Measurements from ENCODE around the gene EID1. TPM values are rescaled to one million over a fixed set of nuclear protein-coding genes. Genes with fewer than 3 reads are reported as not detected.

Gene EID1
- total RNA-seq, 1 donor from 2014 or later = 105 TPM

- Histone ChIP-seq H3K4me3 (ENCODE audit: low read depth, low read length) (no peak overlapping the region), H3K27me3 (ENCODE audit: control insufficient read depth, insufficient read depth, low read length) (no peaks in the 10 kb centered on the region), H3K36me3 (ENCODE audit: control insufficient read depth, insufficient read depth, low read length) (no peaks in the 10 kb centered on the region)
- no peak for DNase-seq (ENCODE audit: low read depth)
- TF ChIP-seq, protein P1, sequence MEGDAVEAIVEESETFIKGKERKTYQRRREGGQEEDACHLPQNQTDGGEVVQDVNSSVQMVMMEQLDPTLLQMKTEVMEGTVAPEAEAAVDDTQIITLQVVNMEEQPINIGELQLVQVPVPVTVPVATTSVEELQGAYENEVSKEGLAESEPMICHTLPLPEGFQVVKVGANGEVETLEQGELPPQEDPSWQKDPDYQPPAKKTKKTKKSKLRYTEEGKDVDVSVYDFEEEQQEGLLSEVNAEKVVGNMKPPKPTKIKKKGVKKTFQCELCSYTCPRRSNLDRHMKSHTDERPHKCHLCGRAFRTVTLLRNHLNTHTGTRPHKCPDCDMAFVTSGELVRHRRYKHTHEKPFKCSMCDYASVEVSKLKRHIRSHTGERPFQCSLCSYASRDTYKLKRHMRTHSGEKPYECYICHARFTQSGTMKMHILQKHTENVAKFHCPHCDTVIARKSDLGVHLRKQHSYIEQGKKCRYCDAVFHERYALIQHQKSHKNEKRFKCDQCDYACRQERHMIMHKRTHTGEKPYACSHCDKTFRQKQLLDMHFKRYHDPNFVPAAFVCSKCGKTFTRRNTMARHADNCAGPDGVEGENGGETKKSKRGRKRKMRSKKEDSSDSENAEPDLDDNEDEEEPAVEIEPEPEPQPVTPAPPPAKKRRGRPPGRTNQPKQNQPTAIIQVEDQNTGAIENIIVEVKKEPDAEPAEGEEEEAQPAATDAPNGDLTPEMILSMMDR (IDR thresholded peaks at IDR 0.05; ENCODE audit: insufficient read depth, low read length, poor library complexity, severe bottlenecking) = no peak
Measured at GRCh38 chr15:48915861-48916260, 37.9 kb downstream of the EID1 start.

DNA sequence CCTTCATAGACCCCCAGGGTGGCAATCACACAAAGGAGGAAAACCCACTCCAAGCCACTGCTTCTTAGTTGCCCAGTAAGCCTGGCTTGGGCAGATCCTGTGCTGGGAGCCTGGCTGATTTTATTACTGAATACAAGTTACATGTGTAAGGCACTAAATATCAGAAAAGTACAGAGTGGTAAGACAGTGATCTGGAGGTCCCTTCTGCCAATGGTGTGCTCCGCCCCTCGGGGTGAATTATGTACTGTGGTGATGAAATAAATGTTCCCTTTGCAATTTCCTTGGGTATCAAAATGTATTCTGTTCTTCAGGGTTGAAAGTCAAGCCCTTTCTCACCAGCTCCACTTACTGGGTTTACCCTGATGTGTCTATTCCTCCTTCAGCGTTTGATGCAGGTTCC, 38.8 kb downstream of the EID1 start:
- no peak overlapping the region for H3K4me3 ChIP-seq (ENCODE audit: low read depth, low read length)
- no peak for DNase-seq (ENCODE audit: low read depth)
- no peaks in the 10 kb centered on the region for H3K36me3 ChIP-seq (ENCODE audit: control insufficient read depth, insufficient read depth, low read length)
- TF ChIP-seq, protein P1 (IDR thresholded peaks at IDR 0.05; ENCODE audit: insufficient read depth, low read length, poor library complexity, severe bottlenecking) = no peak
- no peaks in the 10 kb centered on the region for H3K27me3 ChIP-seq (ENCODE audit: control insufficient read depth, insufficient read depth, low read length)

GRCh38 chr15:48922046-48922445, 44.1 kb downstream of the EID1 start:
- H3K36me3 ChIP-seq (ENCODE audit: control insufficient read depth, insufficient read depth, low read length) = no peaks in the 10 kb centered on the region
- no peak for DNase-seq (ENCODE audit: low read depth)
- TF ChIP-seq, protein P1 (IDR thresholded peaks at IDR 0.05; ENCODE audit: insufficient read depth, low read length, poor library complexity, severe bottlenecking) = no peak
- H3K4me3 ChIP-seq (ENCODE audit: low read depth, low read length) = no peak overlapping the region
- H3K27me3 ChIP-seq (ENCODE audit: control insufficient read depth, insufficient read depth, low read length) = no peaks in the 10 kb centered on the region

DNA sequence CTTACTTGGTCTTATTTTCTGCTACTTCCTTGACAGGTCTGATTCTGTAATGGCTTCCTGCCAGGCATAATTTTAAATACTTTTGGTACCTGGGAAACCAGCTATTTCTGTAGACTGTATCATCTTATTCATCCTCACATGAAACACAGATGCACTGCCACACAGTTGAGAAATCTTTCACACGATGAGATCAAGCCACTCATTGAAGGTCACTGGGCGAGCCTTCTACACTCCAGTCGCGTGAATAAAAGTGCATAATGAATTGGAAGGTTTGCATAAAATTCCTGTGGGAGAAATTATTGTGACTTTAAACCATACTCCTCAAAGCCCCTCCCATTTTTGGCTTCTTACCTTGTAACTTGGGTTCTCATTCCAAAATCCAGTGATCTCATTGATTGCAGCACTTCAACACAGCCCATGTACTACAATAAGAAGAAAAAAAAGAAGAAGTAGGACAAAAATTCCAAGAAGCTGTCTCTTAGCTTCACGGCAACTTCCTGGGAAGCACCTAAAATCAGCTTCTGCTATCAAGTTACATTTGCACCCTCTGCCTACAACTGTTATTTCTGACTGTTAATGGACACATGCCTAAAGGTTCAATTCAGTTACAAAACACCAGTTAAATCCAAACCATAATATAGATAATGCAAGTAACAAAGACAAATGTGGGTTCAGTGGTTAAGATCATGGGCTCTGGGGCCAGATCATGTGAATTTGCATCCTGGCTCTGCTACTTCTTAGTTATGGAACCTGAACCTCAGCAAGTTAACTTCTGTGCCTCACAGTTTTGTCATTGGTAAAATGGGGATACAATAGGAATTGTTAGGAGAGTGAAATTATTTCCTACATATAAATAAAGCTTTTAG, 46.8 kb downstream of the EID1 start:
- DNase-seq (ENCODE audit: low read depth) = no peak
- Histone ChIP-seq H3K36me3 (ENCODE audit: control insufficient read depth, insufficient read depth, low read length) (no peaks in the 10 kb centered on the region), H3K4me3 (ENCODE audit: low read depth, low read length) (no peak overlapping the region), H3K27me3 (ENCODE audit: control insufficient read depth, insufficient read depth, low read length) (no peaks in the 10 kb centered on the region)
- TF ChIP-seq, protein P1 (IDR thresholded peaks at IDR 0.05; ENCODE audit: insufficient read depth, low read length, poor library complexity, severe bottlenecking) = no peak

- peak; percentile 77 for DNase-seq (ENCODE audit: low read depth)
- Histone ChIP-seq H3K4me3 (ENCODE audit: low read depth, low read length) (no peak overlapping the region), H3K36me3 (ENCODE audit: control insufficient read depth, insufficient read depth, low read length) (no peaks in the 10 kb centered on the region), H3K27me3 (ENCODE audit: control insufficient read depth, insufficient read depth, low read length) (no peaks in the 10 kb centered on the region)
- TF ChIP-seq, protein P1 (IDR thresholded peaks at IDR 0.05; ENCODE audit: insufficient read depth, low read length, poor library complexity, severe bottlenecking) = no peak
Measured at GRCh38 chr15:48925714-48926223, 47.8 kb downstream of the EID1 start.

Data from kidney epithelial cell (primary cell).